Measurements from ENCODE around the gene HS3ST4. TPM values are rescaled to one million over a fixed set of nuclear protein-coding genes. Genes with fewer than 3 reads are reported as not detected.

The HS3ST4 gene
- total RNA-seq, 1 experiment from 2014 or later = not detected

GRCh38 chr16:25785361-25785760, 93.6 kb downstream of the HS3ST4 start:
- POLR2A ChIA-PET = no interaction called here
- no peak overlapping the region for H3K4me3 Mint-ChIP-seq (ENCODE audit: unreplicated experiment)

GRCh38 chr16:25786748-25787147, 95.0 kb downstream of the HS3ST4 start:
- H3K27me3 Mint-ChIP-seq (ENCODE audit: insufficient read depth, unreplicated experiment) = no peaks in the 10 kb centered on the region
- H3K27ac Mint-ChIP-seq (ENCODE audit: low read depth, unreplicated experiment) = no peak overlapping the region
- H3K4me1 Mint-ChIP-seq (ENCODE audit: insufficient read depth, unreplicated experiment) = no peaks in the 10 kb centered on the region
- CTCF ChIA-PET = no interaction called here
- intact Hi-C loops (cut with micrococcal nuclease) = no loop called here
- H3K4me3 Mint-ChIP-seq (ENCODE audit: unreplicated experiment) = no peak overlapping the region
- no TSS peak for BruUV-seq (replicated peaks)
- TF ChIP-seq CTCF (IDR thresholded peaks at IDR 0.05; ENCODE audit: unreplicated experiment) = no peak
- H3K9me3 Mint-ChIP-seq (ENCODE audit: unreplicated experiment) = peaks cover 43% of the 10 kb centered on the region
- H3K36me3 Mint-ChIP-seq (ENCODE audit: insufficient read depth, unreplicated experiment) = no peaks in the 10 kb centered on the region
- POLR2A ChIA-PET = no interaction called here
- DNase-seq (ENCODE audit: unreplicated experiment) = no peak

More at GRCh38 chr16:25785361-25785760, 93.6 kb downstream of the HS3ST4 start:
- no peak for DNase-seq (ENCODE audit: unreplicated experiment)
- Mint-ChIP-seq H3K27me3 (ENCODE audit: insufficient read depth, unreplicated experiment) (no peaks in the 10 kb centered on the region), H3K36me3 (ENCODE audit: insufficient read depth, unreplicated experiment) (no peaks in the 10 kb centered on the region), H3K27ac (ENCODE audit: low read depth, unreplicated experiment) (no peak overlapping the region), H3K9me3 (ENCODE audit: unreplicated experiment) (peaks cover 49% of the 10 kb centered on the region), H3K4me1 (ENCODE audit: insufficient read depth, unreplicated experiment) (no peaks in the 10 kb centered on the region)
- CTCF ChIA-PET = interaction anchor here (0.7 kb wide), 1 partner anchor 234 kb away, joined by 3 read pairs; no protein-coding TSS in a partner anchor
- BruUV-seq (replicated peaks) = no TSS peak
- no peak for TF ChIP-seq CTCF (IDR thresholded peaks at IDR 0.05; ENCODE audit: unreplicated experiment)
- intact Hi-C loops (cut with micrococcal nuclease) = no loop called here

GRCh38 chr16:25788637-25789036, 96.9 kb downstream of the HS3ST4 start:
- Mint-ChIP-seq H3K27ac (ENCODE audit: low read depth, unreplicated experiment) (no peak overlapping the region), H3K27me3 (ENCODE audit: insufficient read depth, unreplicated experiment) (no peaks in the 10 kb centered on the region), H3K4me3 (ENCODE audit: unreplicated experiment) (no peak overlapping the region), H3K9me3 (ENCODE audit: unreplicated experiment) (peaks cover 44% of the 10 kb centered on the region), H3K36me3 (ENCODE audit: insufficient read depth, unreplicated experiment) (no peaks in the 10 kb centered on the region), H3K4me1 (ENCODE audit: insufficient read depth, unreplicated experiment) (no peaks in the 10 kb centered on the region)
- no peak for DNase-seq (ENCODE audit: unreplicated experiment)
- TF ChIP-seq CTCF (IDR thresholded peaks at IDR 0.05; ENCODE audit: unreplicated experiment) = no peak
- intact Hi-C loops (cut with micrococcal nuclease) = no loop called here
- ChIA-PET POLR2A (no interaction called here), CTCF (no interaction called here)
- no TSS peak for BruUV-seq (replicated peaks)

- TF ChIP-seq CTCF (IDR thresholded peaks at IDR 0.05; ENCODE audit: unreplicated experiment) = no peak
- Mint-ChIP-seq H3K4me1 (ENCODE audit: insufficient read depth, unreplicated experiment) (no peaks in the 10 kb centered on the region), H3K4me3 (ENCODE audit: unreplicated experiment) (no peak overlapping the region), H3K27ac (ENCODE audit: low read depth, unreplicated experiment) (no peak overlapping the region), H3K36me3 (ENCODE audit: insufficient read depth, unreplicated experiment) (no peaks in the 10 kb centered on the region), H3K27me3 (ENCODE audit: insufficient read depth, unreplicated experiment) (no peaks in the 10 kb centered on the region), H3K9me3 (ENCODE audit: unreplicated experiment) (peaks cover 45% of the 10 kb centered on the region)
- intact Hi-C loops (cut with micrococcal nuclease) = no loop called here
- no TSS peak for BruUV-seq (replicated peaks)
- DNase-seq (ENCODE audit: unreplicated experiment) = no peak
- CTCF ChIA-PET = no interaction called here
- POLR2A ChIA-PET = no interaction called here
These were observed 104.5 kb downstream of the HS3ST4 start for GRCh38 chr16:25796239-25796638.
